Fibroblast of lung (primary cell): Measurements from ENCODE around the gene HMX1.

ENCODE experiments used
- CTCF ChIP-seq, 2 donors: IDR thresholded peaks in 1 of 2; conservative IDR thresholded peaks in 1 of 2; 1 replicate in 1 of 2; 2 replicates in 1 of 2; pipeline ENCODE4 v1.5.1; 2011 to 2012; ENCODE audit warnings: low read length in 2 of 2, control low read depth in 1 of 2, inconsistent platforms in 1 of 2, low read depth in 1 of 2, mild to moderate bottlenecking in 1 of 2
- EZH2 ChIP-seq: IDR thresholded peaks from 2 replicates; pipeline ENCODE4 v1.5.1; 2012; ENCODE audit warnings: low read length, control low read depth, mild to moderate bottlenecking; ENCODE audit errors: missing control alignments

- no peak for TF ChIP-seq CTCF (conservative IDR thresholded peaks at IDR 0.05 in 1 of 2, IDR thresholded peaks at IDR 0.05 in 1 of 2; ENCODE audit: low read depth in 1 of 2, low read length in 2 of 2)
- TF ChIP-seq EZH2 = no peak
These were observed 32.4 kb upstream of the HMX1 start for GRCh38 chr4:8904041-8904501.
